Ishikawa (cell line): ENCODE data around the gene ACTC1.

Experiments used
- CEBPB ChIP-seq: IDR thresholded peaks from 2 replicates; pipeline ENCODE4 v1.6.1; 2012
- CREB1 ChIP-seq: IDR thresholded peaks from 2 replicates; pipeline ENCODE4 v1.6.1; 2012; ENCODE audit warnings: low read depth
- EP300 ChIP-seq: IDR thresholded peaks from 2 replicates; pipeline ENCODE4 v1.6.1; 2012; ENCODE audit warnings: borderline replicate concordance
- FOXM1 ChIP-seq: IDR thresholded peaks from 2 replicates; pipeline ENCODE4 v1.6.1; 2012; ENCODE audit warnings: low read depth, borderline replicate concordance
- RAD21 ChIP-seq: IDR thresholded peaks from 2 replicates; pipeline ENCODE4 v1.6.1; 2012; ENCODE audit warnings: low read depth
- REST ChIP-seq: IDR thresholded peaks from 2 replicates; pipeline ENCODE4 v1.6.1; 2012; ENCODE audit warnings: low read depth, mild to moderate bottlenecking
- TAF1 ChIP-seq: IDR thresholded peaks from 2 replicates; pipeline ENCODE4 v1.6.1; 2012; ENCODE audit warnings: low read depth, mild to moderate bottlenecking
- YY1 ChIP-seq: IDR thresholded peaks from 2 replicates; pipeline ENCODE4 v1.6.1; 2012; ENCODE audit warnings: low read depth
- ZBTB7A ChIP-seq: IDR thresholded peaks from 2 replicates; pipeline ENCODE4 v1.6.1; 2012; ENCODE audit warnings: low read depth

DNA sequence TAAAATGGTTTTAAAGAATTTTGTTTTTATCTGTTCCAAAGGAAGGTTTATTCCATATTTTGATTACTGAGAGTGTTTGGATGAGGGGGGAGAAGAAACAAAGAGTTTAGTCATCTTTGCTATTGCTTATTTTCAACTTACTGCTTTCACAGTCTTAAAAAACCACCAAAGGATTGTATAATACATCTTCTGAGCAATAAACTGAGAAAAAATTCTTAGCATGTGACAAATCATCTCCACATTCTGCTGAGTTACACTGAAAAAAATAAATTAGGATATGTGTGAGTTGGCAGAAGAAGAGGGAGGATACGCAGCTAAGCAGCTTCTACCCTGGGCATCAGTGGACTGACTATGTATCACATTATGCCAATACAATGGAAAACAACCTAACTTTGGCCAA lies 23.2 kb upstream of the ACTC1 start:
- no peak for TF ChIP-seq RAD21
- no peak for TF ChIP-seq REST
- no peak for TF ChIP-seq CREB1
- TF ChIP-seq CEBPB = no peak
- no peak for TF ChIP-seq EP300
- no peak for TF ChIP-seq FOXM1
- TF ChIP-seq TAF1 = no peak
- no peak for TF ChIP-seq YY1
- no peak for TF ChIP-seq ZBTB7A
